H1 (cell line): Measurements from ENCODE around the gene UBAP2. TPM values are rescaled to one million over a fixed set of nuclear protein-coding genes. Genes with fewer than 3 reads are reported as not detected.

Experiments used
- ASH2L ChIP-seq: fragments of 200-600, 300-600 bp; sonication (generic); IDR thresholded peaks from one replicate; pipeline ENCODE4 v1.7.1; 2017; ENCODE audit warnings: low read length
- SIN3A ChIP-seq, 2 experiments: IDR thresholded peaks in 1 of 2; conservative IDR thresholded peaks in 1 of 2; 2 replicates each; pipeline ENCODE4 v1.6.1; 2011 to 2012; ENCODE audit warnings: low read length in 2 of 2, improper control_type of control experiment in 1 of 2, low read depth in 1 of 2, mild to moderate bottlenecking in 1 of 2
- TAF7 ChIP-seq: optimal IDR thresholded peaks from 2 replicates; pipeline ENCODE3; 2011; ENCODE audit warnings: low read depth, mild to moderate bottlenecking, inconsistent platforms, low read length, moderate library complexity, borderline replicate concordance
- polyA plus RNA-seq, 7 experiments: library from polyadenylated mRNA; depleted of rRNA in 3 of 7; stranded (reverse) in 5 of 7; unstranded in 2 of 7; fragments of >200 nt in 5 of 7; fragments of 200-250 nt in 2 of 7; gene quantifications; 1 replicate in 5 of 7; 2 replicates in 1 of 7; 4 replicates in 1 of 7; pipeline versions ENCODE4 v1.2.1 to v1.2.3, GENCODE V29; 2011 to 2013; ENCODE audit warnings: missing spikeins in 2 of 7, mixed read lengths in 2 of 7
- total RNA-seq: library from RNA; stranded (reverse); fragmentation: NEBNext Ultra II Directional; extraction: Animal tissue kit (Norgen Biotek cat#: 25700); gene quantifications from 2 replicates; pipeline ENCODE4 v1.2.1, GENCODE V29; 2021

The UBAP2 gene
- total and polyA plus RNA-seq, 2 of the 8 experiments (the other 6 are each of a cell fraction or from before 2014, with no cell fraction given), result 75.0 to 81.4 TPM

DNA sequence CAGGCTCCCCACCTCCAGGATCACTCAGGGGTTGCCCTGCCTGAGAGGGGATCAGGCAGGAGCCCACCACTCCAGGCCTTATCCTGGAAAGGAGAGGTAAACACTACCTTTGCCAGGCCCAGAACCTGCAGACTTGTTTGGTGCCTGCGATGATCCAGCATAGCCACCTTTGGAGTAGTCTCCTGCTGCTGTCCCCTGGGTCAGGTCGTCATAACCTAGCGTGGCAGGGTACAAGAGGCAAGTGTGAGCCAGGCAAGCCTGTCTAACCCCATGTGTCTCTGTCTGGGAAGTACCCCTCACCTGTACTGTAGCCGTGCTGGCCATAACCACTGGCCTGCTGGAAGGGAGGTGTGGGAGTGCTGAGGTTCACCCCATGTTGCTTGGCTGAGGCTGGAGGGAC, 125.6 kb downstream of the UBAP2 start (continued):
- TF ChIP-seq TAF7, result no peak
- no peak for TF ChIP-seq SIN3A (conservative IDR thresholded peaks at IDR 0.05 in 1 of 2, IDR thresholded peaks at IDR 0.05 in 1 of 2; ENCODE audit: low read depth in 1 of 2, low read length in 2 of 2)
- no peak for TF ChIP-seq ASH2L
